Left ventricle myocardium inferior (tissue), 1 donor: ENCODE measurements around the gene SLC16A5. TPM values are rescaled to one million over a fixed set of nuclear protein-coding genes. Genes with fewer than 3 reads are reported as not detected.

Experiments
- DNase-seq: peaks from one replicate; pipeline ENCODE4 v3.0.0-alpha.2; 2020
- H3K27ac ChIP-seq: fragments of 200-600 bp; replicated peaks from 2 replicates; pipeline ENCODE4 v1.8.0; 2021
- H3K27me3 ChIP-seq: fragments of 200-600 bp; 2 replicates; pipeline ENCODE4 v1.8.0; 2021; ENCODE audit warnings: low read depth
- H3K36me3 ChIP-seq: fragments of 200-600 bp; 2 replicates; pipeline ENCODE4 v1.8.0; 2021
- H3K4me1 ChIP-seq: fragments of 200-600 bp; 2 replicates; pipeline ENCODE4 v1.8.0; 2021
- H3K4me3 ChIP-seq: fragments of 200-600 bp; 2 replicates; pipeline ENCODE4 v1.8.0; 2021; ENCODE audit warnings: mild to moderate bottlenecking, moderate library complexity
- H3K9me3 ChIP-seq: fragments of 200-600 bp; replicated peaks from 2 replicates; pipeline ENCODE4 v1.8.0; 2021
- CTCF ChIP-seq: fragments of 200-600 bp; IDR thresholded peaks from 2 replicates; pipeline ENCODE4 v1.8.0; 2021; ENCODE audit warnings: antibody characterized with exemption, mild to moderate bottlenecking, borderline replicate concordance
- intact Hi-C: fragments of 100-400 bp; cut with micrococcal nuclease; formaldehyde crosslinking; loops from one replicate; pipeline ENCODE4 v1.11.0; 2022
- total RNA-seq: library from RNA; stranded (reverse); fragmentation: NEBNext Ultra II Directional; extraction: Animal tissue kit (Norgen Biotek cat#: 25700); gene quantifications from one replicate; pipeline ENCODE4 v1.2.1, GENCODE V29; 2021
- donor health status: DM: no; HTN: yes; CAD: no; lungs with severe emphysema.

The SLC16A5 gene
- total RNA-seq, 1 donor from 2014 or later: 8.4 TPM

- no peak for DNase-seq
- H3K4me1 ChIP-seq: peaks cover 36% of the 10 kb centered on the region
- no peak overlapping the region for H3K4me3 ChIP-seq
- intact Hi-C loops: no loop called here
- no peaks in the 10 kb centered on the region for H3K27me3 ChIP-seq
- TF ChIP-seq CTCF: no peak
- peak overlapping the region; percentile 92 for H3K27ac ChIP-seq
- no peaks in the 10 kb centered on the region for H3K36me3 ChIP-seq
- no peaks in the 10 kb centered on the region for H3K9me3 ChIP-seq
Observed at GRCh38 chr17:75086496-75087181, 1.1 kb upstream of the SLC16A5 start.

GRCh38 chr17:75087182-75087557 lies 584 bp upstream of the SLC16A5 start:
- peak overlapping the region; percentile 79 for H3K4me3 ChIP-seq
- peak overlapping the region; percentile 92 for H3K27ac ChIP-seq
- TF ChIP-seq CTCF: no peak
- H3K9me3 ChIP-seq: no peaks in the 10 kb centered on the region
- intact Hi-C loops: no loop called here
- no peak for DNase-seq
- H3K36me3 ChIP-seq: no peaks in the 10 kb centered on the region
- H3K27me3 ChIP-seq: no peaks in the 10 kb centered on the region
- peaks cover 41% of the 10 kb centered on the region for H3K4me1 ChIP-seq

- intact Hi-C loops: no loop called here
- DNase-seq: no peak
- no peaks in the 10 kb centered on the region for H3K36me3 ChIP-seq
Observed at GRCh38 chr17:75088465-75089417, 987 bp downstream of the SLC16A5 start.

GRCh38 chr17:75090871-75091854 lies 3.4 kb downstream of the SLC16A5 start:
- Histone ChIP-seq H3K27ac (peak overlapping the region; percentile 55), H3K36me3 (no peaks in the 10 kb centered on the region), H3K4me3 (peak overlapping the region; percentile 0), H3K4me1 (peaks cover 50% of the 10 kb centered on the region), H3K9me3 (no peaks in the 10 kb centered on the region), H3K27me3 (no peaks in the 10 kb centered on the region)
- intact Hi-C loops: no loop called here
- no peak for DNase-seq
- no peak for TF ChIP-seq CTCF

More at GRCh38 chr17:75088465-75089417, 987 bp downstream of the SLC16A5 start:
- Histone ChIP-seq H3K4me1 (peaks cover 45% of the 10 kb centered on the region), H3K27me3 (no peaks in the 10 kb centered on the region), H3K9me3 (no peaks in the 10 kb centered on the region), H3K4me3 (peak overlapping the region; percentile 79), H3K27ac (peak overlapping the region; percentile 92)
- no peak for TF ChIP-seq CTCF

GRCh38 chr17:75091855-75092327 lies 4.1 kb downstream of the SLC16A5 start:
- DNase-seq: no peak
- Histone ChIP-seq H3K4me1 (peaks cover 55% of the 10 kb centered on the region), H3K27ac (peak overlapping the region; percentile 55)

More at GRCh38 chr17:75091855-75092327, 4.1 kb downstream of the SLC16A5 start:
- TF ChIP-seq CTCF: no peak
- Histone ChIP-seq H3K4me3 (no peak overlapping the region), H3K9me3 (no peaks in the 10 kb centered on the region), H3K36me3 (no peaks in the 10 kb centered on the region), H3K27me3 (no peaks in the 10 kb centered on the region)
- intact Hi-C loops: no loop called here
